Measurements from ENCODE around the gene TRAPPC3. TPM values are rescaled to one million over a fixed set of nuclear protein-coding genes. Genes with fewer than 3 reads are reported as not detected.
A peak's percentile ranks its signal among the peaks of the same experiment; 100 is the strongest.

Gene TRAPPC3
- total RNA-seq, 1 experiment from 2014 or later = 52.7 TPM

- no peak overlapping the region for H2AFZ ChIP-seq (ENCODE audit: low read length)
- Mint-ChIP-seq H3K4me1 (peaks cover 17 to 25% of the 10 kb centered on the region in 2 experiments), H3K9me3 (no peaks in the 10 kb centered on the region; a peak in 1 of 5 replicates), H3K36me3 (ENCODE audit: insufficient read depth in 1 of 3, low read depth in 3 of 3) (peaks cover 12 to 19% (median 16%) of the 10 kb centered on the region in 3 experiments; a peak in 6 of 7 replicates), H3K27me3 (ENCODE audit: low read depth) (peaks cover 12% of the 10 kb centered on the region), H3K27ac (no peak overlapping the region), H3K4me3 (peak overlapping the region; percentile 5 to 56; a peak in 3 of 5 replicates)
- TF ChIP-seq CTCF (conservative IDR thresholded peaks at IDR 0.05) = peak; percentile 18; the same call in 1 of the 3 replicates
- peaks cover 2% of the 10 kb centered on the region; the same call in 1 of the 2 replicates for H3K79me2 ChIP-seq (ENCODE audit: insufficient read depth, low read length)
- no peak overlapping the region for H3K27ac ChIP-seq (ENCODE audit: insufficient read length, low read depth, low read length)
- no peak overlapping the region for H4K5ac ChIP-seq (ENCODE audit: insufficient read length, low read depth, low read length)
- no peak overlapping the region for H3K14ac ChIP-seq (ENCODE audit: insufficient read depth, low read length)
- no peak overlapping the region for H4K91ac ChIP-seq (ENCODE audit: insufficient read length, low read depth, low read length)
- no peak overlapping the region for H2BK15ac ChIP-seq (ENCODE audit: low read depth, low read length)
- no peak overlapping the region for H3K9ac ChIP-seq (ENCODE audit: extremely low read depth, insufficient read length, low read length)
- H3K79me1 ChIP-seq (ENCODE audit: insufficient read depth, low read depth, low read length, poor library complexity, severe bottlenecking) = no peaks in the 10 kb centered on the region
- H2BK20ac ChIP-seq (ENCODE audit: low read depth, low read length, poor library complexity, severe bottlenecking) = no peak overlapping the region
- no peak overlapping the region for H3K4me2 ChIP-seq (ENCODE audit: insufficient read depth, insufficient read length, low read length)
- H3K23ac ChIP-seq (ENCODE audit: insufficient read length, low read depth, low read length) = no peak overlapping the region
- no peak overlapping the region for H2BK120ac ChIP-seq (ENCODE audit: low read depth, low read length, poor library complexity, severe bottlenecking)
- no peak overlapping the region for H2BK12ac ChIP-seq (ENCODE audit: insufficient read length, low read depth, low read length)
- no peak overlapping the region for H4K8ac ChIP-seq (replicated peaks; ENCODE audit: insufficient read length, low read depth, low read length)
- H2AK5ac ChIP-seq (ENCODE audit: insufficient read length, low read length) = no peak overlapping the region
- H3K56ac ChIP-seq (ENCODE audit: insufficient read length, low read depth, low read length) = no peak overlapping the region
- H4K20me1 ChIP-seq (ENCODE audit: control insufficient read depth, insufficient read depth, insufficient read length) = no peaks in the 10 kb centered on the region
- H3K18ac ChIP-seq (ENCODE audit: insufficient read length, low read depth, low read length) = no peak overlapping the region
- H3T11ph ChIP-seq (ENCODE audit: low read length) = no peak overlapping the region
- no peak overlapping the region for H2BK5ac ChIP-seq (ENCODE audit: insufficient read length, low read length)
- no peak overlapping the region for H3K4ac ChIP-seq (ENCODE audit: low read depth, low read length)
- H3K9me3 ChIP-seq (ENCODE audit: control insufficient read depth, low read depth, low read length) = no peaks in the 10 kb centered on the region
- no peaks in the 10 kb centered on the region for H3K4me1 ChIP-seq (ENCODE audit: insufficient read depth, low read length)
- H3K23me2 ChIP-seq (ENCODE audit: insufficient read length, low read depth, low read length, poor library complexity, severe bottlenecking) = peaks cover 14% of the 10 kb centered on the region
- peak; percentile 37 for DNase-seq
- no peaks in the 10 kb centered on the region for H3K27me3 ChIP-seq (ENCODE audit: insufficient read depth, low read length)
- no CpG with 5 or more reads among the region's 31 CpGs for WGBS (ENCODE audit: extremely low coverage, insufficient read length, low lambda C conversion rate)
Observed at GRCh38 chr1:36087233-36088123, 61.8 kb downstream of the TRAPPC3 start.

Other genes starting within 250 kb of the TRAPPC3 start
- gene AGO3, start 218.4 kb downstream of the TRAPPC3 start, total RNA-seq (2021) = 23.6 and 27.0 TPM in 2 replicates
- gene TEKT2, start 65.4 kb downstream of the TRAPPC3 start, total RNA-seq (2021) = 0.20 and 0.86 TPM in 2 replicates
- gene ADPRS, start 60.6 kb downstream of the TRAPPC3 start, total RNA-seq (2021) = 27.8 and 28.7 TPM in 2 replicates
- gene COL8A2, start 24.3 kb downstream of the TRAPPC3 start, total RNA-seq (2021) = 1.5 TPM in 2 replicates
- gene MAP7D1, start 6.7 kb upstream of the TRAPPC3 start, total RNA-seq (2021) = 49.9 and 51.6 TPM in 2 replicates
- gene THRAP3, start 75.0 kb upstream of the TRAPPC3 start, total RNA-seq (2021) = 184 and 186 TPM in 2 replicates
- 16.9 and 18.3 TPM in 2 replicates for gene SH3D21, start 156.9 kb upstream of the TRAPPC3 start, total RNA-seq (2021)
- gene EVA1B, start 174.2 kb upstream of the TRAPPC3 start, total RNA-seq (2021) = 5.5 and 6.4 TPM in 2 replicates
- gene STK40, start 236.4 kb upstream of the TRAPPC3 start, total RNA-seq (2021) = 26.2 and 27.5 TPM in 2 replicates
- gene LSM10, start 248.4 kb upstream of the TRAPPC3 start, total RNA-seq (2021) = 42.2 and 47.5 TPM in 2 replicates